Measurements from ENCODE around the gene KCNT2. TPM values are rescaled to one million over a fixed set of nuclear protein-coding genes. Genes with fewer than 3 reads are reported as not detected.

Gene KCNT2
- total and polyA plus RNA-seq, 4 experiments from 2014 or later, result not detected

GRCh38 chr1:196558411-196558810 is 49.8 kb downstream of the KCNT2 start:
- Histone ChIP-seq H3K27ac (ENCODE audit: low read depth, low read length) (no peak overlapping the region), H3K27me3 (ENCODE audit: insufficient read depth, low read length) (no peaks in the 10 kb centered on the region), H3K4me3 (ENCODE audit: low read length in 2 of 2) (no peak overlapping the region), H3K36me3 (ENCODE audit: insufficient read depth, low read length) (no peaks in the 10 kb centered on the region), H3K4me1 (ENCODE audit: insufficient read depth, low read length) (no peaks in the 10 kb centered on the region), H3K9me3 (ENCODE audit: control insufficient read depth in 1 of 2, low read length in 2 of 2) (no peaks in the 10 kb centered on the region)
- H3K36me3 Mint-ChIP-seq, result no peaks in the 10 kb centered on the region
- ChIA-PET POLR2A (ENCODE audit: partially characterized antibody) (no interaction called here), CTCF (ENCODE audit: partially characterized antibody) (no interaction called here)
- no peak overlapping the region for H3K27ac Mint-ChIP-seq
- no peaks in the 10 kb centered on the region for H3K4me1 Mint-ChIP-seq
- H3K4me3 Mint-ChIP-seq, result peak overlapping the region in 5 of 8 donors; percentile 11 to 62 (median 24)
- H3K27me3 Mint-ChIP-seq, result no peaks in the 10 kb centered on the region
- intact Hi-C loops (cut with micrococcal nuclease), result no loop called here
- no peak for DNase-seq
- peaks cover 0 to 14% (median 5%) of the 10 kb centered on the region in 8 donors for H3K9me3 Mint-ChIP-seq

GRCh38 chr1:196557797-196558196 is 50.4 kb downstream of the KCNT2 start:
- CTCF ChIA-PET (ENCODE audit: partially characterized antibody), result no interaction called here
- Histone ChIP-seq H3K27me3 (ENCODE audit: insufficient read depth, low read length) (no peaks in the 10 kb centered on the region), H3K4me3 (ENCODE audit: low read length in 2 of 2) (no peak overlapping the region), H3K4me1 (ENCODE audit: insufficient read depth, low read length) (no peaks in the 10 kb centered on the region), H3K27ac (ENCODE audit: low read depth, low read length) (no peak overlapping the region), H3K36me3 (ENCODE audit: insufficient read depth, low read length) (no peaks in the 10 kb centered on the region), H3K9me3 (ENCODE audit: control insufficient read depth in 1 of 2, low read length in 2 of 2) (no peaks in the 10 kb centered on the region)
- H3K36me3 Mint-ChIP-seq, result no peaks in the 10 kb centered on the region
- POLR2A ChIA-PET (ENCODE audit: partially characterized antibody), result no interaction called here
- intact Hi-C loops (cut with micrococcal nuclease), result no loop called here
- peaks cover 0 to 12% (median 6%) of the 10 kb centered on the region in 8 donors for H3K9me3 Mint-ChIP-seq
- DNase-seq, result no peak
- no peak overlapping the region for H3K4me3 Mint-ChIP-seq
- H3K27ac Mint-ChIP-seq, result no peak overlapping the region
- no peaks in the 10 kb centered on the region for H3K27me3 Mint-ChIP-seq
- H3K4me1 Mint-ChIP-seq, result no peaks in the 10 kb centered on the region

- POLR2A ChIA-PET (ENCODE audit: partially characterized antibody), result no interaction called here
- no peak for DNase-seq
- Mint-ChIP-seq H3K9me3 (peaks cover 0 to 4% (median under 1%) of the 10 kb centered on the region in 8 donors), H3K4me1 (no peaks in the 10 kb centered on the region), H3K27ac (no peak overlapping the region), H3K27me3 (peaks cover 0 to 1% of the 10 kb centered on the region in 2 donors), H3K4me3 (no peak overlapping the region), H3K36me3 (no peaks in the 10 kb centered on the region)
- intact Hi-C loops (cut with micrococcal nuclease), result no loop called here
- Histone ChIP-seq H3K36me3 (ENCODE audit: insufficient read depth, low read length) (no peaks in the 10 kb centered on the region), H3K4me3 (ENCODE audit: low read length in 2 of 2) (no peak overlapping the region), H3K9me3 (ENCODE audit: control insufficient read depth in 1 of 2, low read length in 2 of 2) (no peaks in the 10 kb centered on the region), H3K4me1 (ENCODE audit: insufficient read depth, low read length) (no peaks in the 10 kb centered on the region), H3K27ac (ENCODE audit: low read depth, low read length) (no peak overlapping the region), H3K27me3 (ENCODE audit: insufficient read depth, low read length) (no peaks in the 10 kb centered on the region)
- CTCF ChIA-PET (ENCODE audit: partially characterized antibody), result no interaction called here
These were observed 57.5 kb downstream of the KCNT2 start for GRCh38 chr1:196550731-196551130.

DNA sequence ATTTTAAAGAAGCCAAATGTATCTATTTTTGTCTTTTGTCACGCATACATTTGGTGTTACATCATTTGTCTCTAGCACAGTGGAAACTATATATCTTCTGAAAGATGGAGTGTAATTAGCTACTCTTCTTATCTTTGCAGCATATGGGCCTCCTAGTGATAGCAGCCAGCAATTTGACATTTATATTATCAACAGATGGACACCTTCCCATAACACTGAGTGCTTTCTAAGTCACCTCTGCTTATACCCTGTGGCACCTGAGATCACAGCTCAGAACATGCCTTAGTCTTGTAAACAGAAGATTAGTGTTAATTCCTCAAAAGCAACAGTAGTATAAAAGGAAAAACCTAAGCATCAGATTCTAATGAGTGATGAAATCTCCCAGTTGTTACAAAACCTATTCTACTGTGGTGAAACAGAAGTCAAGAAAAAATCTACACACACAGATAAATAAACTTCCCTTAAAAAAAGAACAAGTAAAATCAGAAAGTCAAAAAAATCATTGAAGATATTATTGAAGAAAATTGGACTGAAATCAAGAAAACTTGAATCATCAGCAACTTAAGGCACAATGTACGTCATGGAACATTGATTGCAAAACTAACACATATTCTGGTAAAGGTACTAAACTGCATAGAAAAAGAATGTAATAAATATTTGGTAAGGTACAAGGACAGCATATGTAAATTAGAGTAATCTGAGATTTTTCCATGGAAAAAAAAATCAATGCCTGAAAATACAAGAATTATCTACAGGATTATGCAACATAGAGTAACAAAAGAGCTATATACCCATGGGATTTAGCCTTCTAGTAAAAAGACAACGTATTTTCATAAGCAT is 61.7 kb downstream of the KCNT2 start:
- H3K27ac ChIP-seq (ENCODE audit: low read depth, low read length), result no peak overlapping the region
- ChIA-PET CTCF (ENCODE audit: partially characterized antibody) (no interaction called here), POLR2A (ENCODE audit: partially characterized antibody) (no interaction called here)
- no peaks in the 10 kb centered on the region for H3K36me3 ChIP-seq (ENCODE audit: insufficient read depth, low read length)
- DNase-seq, result no peak
- Mint-ChIP-seq H3K9me3 (no peaks in the 10 kb centered on the region), H3K4me3 (no peak overlapping the region), H3K27ac (no peak overlapping the region), H3K36me3 (no peaks in the 10 kb centered on the region), H3K27me3 (no peaks in the 10 kb centered on the region), H3K4me1 (no peaks in the 10 kb centered on the region)
- intact Hi-C loops (cut with micrococcal nuclease), result no loop called here
- no peaks in the 10 kb centered on the region for H3K27me3 ChIP-seq (ENCODE audit: insufficient read depth, low read length)
- H3K9me3 ChIP-seq (ENCODE audit: control insufficient read depth in 1 of 2, low read length in 2 of 2), result no peaks in the 10 kb centered on the region
- H3K4me1 ChIP-seq (ENCODE audit: insufficient read depth, low read length), result no peaks in the 10 kb centered on the region
- no peak overlapping the region for H3K4me3 ChIP-seq (ENCODE audit: low read length in 2 of 2)

DNA sequence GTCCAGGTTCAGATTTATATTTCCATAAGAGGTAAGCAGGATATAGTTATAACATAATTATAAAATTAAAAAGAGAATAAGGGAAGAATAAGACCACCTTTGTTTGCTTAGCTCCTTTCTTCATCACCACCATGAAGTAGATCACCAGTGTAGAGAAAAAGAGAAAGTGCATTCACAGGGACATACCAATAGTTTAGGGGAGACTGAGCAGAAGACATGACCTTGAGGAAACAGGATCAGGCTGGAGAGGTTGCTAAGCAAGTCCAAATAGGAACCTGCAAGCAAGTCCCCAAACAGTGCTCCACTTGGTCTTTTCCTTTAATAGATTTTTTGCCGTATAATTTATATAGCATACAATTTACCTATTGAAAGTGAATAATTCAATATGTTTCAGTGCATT is 63.0 kb downstream of the KCNT2 start:
- Mint-ChIP-seq H3K27ac (no peak overlapping the region), H3K9me3 (no peaks in the 10 kb centered on the region), H3K27me3 (no peaks in the 10 kb centered on the region), H3K36me3 (no peaks in the 10 kb centered on the region), H3K4me1 (no peaks in the 10 kb centered on the region), H3K4me3 (no peak overlapping the region)
- ChIA-PET POLR2A (ENCODE audit: partially characterized antibody) (no interaction called here), CTCF (ENCODE audit: partially characterized antibody) (no interaction called here)
- Histone ChIP-seq H3K27me3 (ENCODE audit: insufficient read depth, low read length) (no peaks in the 10 kb centered on the region), H3K9me3 (ENCODE audit: control insufficient read depth in 1 of 2, low read length in 2 of 2) (no peaks in the 10 kb centered on the region), H3K27ac (ENCODE audit: low read depth, low read length) (no peak overlapping the region), H3K36me3 (ENCODE audit: insufficient read depth, low read length) (no peaks in the 10 kb centered on the region), H3K4me1 (ENCODE audit: insufficient read depth, low read length) (no peaks in the 10 kb centered on the region), H3K4me3 (ENCODE audit: low read length in 2 of 2) (no peak overlapping the region)
- intact Hi-C loops (cut with micrococcal nuclease), result no loop called here
- no peak for DNase-seq

DNA sequence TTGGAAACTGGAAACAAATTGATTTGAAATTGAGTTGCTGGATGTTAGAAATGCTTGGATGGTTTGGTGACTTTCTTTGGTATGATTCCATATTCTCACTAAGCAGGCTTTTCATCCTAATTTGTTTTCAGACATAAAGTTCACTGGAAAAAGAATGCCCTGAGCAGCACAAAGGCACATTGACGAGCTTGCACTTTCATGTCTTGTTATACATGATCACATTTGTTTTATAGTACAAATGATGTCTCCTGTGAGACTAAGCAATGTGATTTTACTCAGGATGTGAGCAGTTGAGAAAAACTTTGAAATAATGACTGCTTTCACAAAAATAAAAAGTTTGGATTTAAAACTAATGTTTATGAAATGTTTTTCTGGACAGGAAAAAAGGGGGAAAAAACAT is 63.6 kb downstream of the KCNT2 start:
- H3K36me3 ChIP-seq (ENCODE audit: insufficient read depth, low read length), result no peaks in the 10 kb centered on the region
- H3K4me3 ChIP-seq (ENCODE audit: low read length in 2 of 2), result no peak overlapping the region
- H3K36me3 Mint-ChIP-seq, result no peaks in the 10 kb centered on the region
- no peaks in the 10 kb centered on the region for H3K27me3 ChIP-seq (ENCODE audit: insufficient read depth, low read length)
- intact Hi-C loops (cut with micrococcal nuclease), result no loop called here
- no peak overlapping the region for H3K27ac Mint-ChIP-seq
- no peak overlapping the region for H3K27ac ChIP-seq (ENCODE audit: low read depth, low read length)
- no peaks in the 10 kb centered on the region for H3K4me1 Mint-ChIP-seq
- no peak for DNase-seq
- ChIA-PET POLR2A (ENCODE audit: partially characterized antibody) (no interaction called here), CTCF (ENCODE audit: partially characterized antibody) (no interaction called here)
- H3K27me3 Mint-ChIP-seq, result no peaks in the 10 kb centered on the region
- no peaks in the 10 kb centered on the region for H3K9me3 Mint-ChIP-seq
- H3K4me3 Mint-ChIP-seq, result no peak overlapping the region
- no peaks in the 10 kb centered on the region for H3K9me3 ChIP-seq (ENCODE audit: control insufficient read depth in 1 of 2, low read length in 2 of 2)
- no peaks in the 10 kb centered on the region for H3K4me1 ChIP-seq (ENCODE audit: insufficient read depth, low read length)

GRCh38 chr1:196543833-196544232 is 64.4 kb downstream of the KCNT2 start:
- no peaks in the 10 kb centered on the region for H3K9me3 ChIP-seq (ENCODE audit: control insufficient read depth in 1 of 2, low read length in 2 of 2)

More at GRCh38 chr1:196543833-196544232, 64.4 kb downstream of the KCNT2 start:
- Mint-ChIP-seq H3K27me3 (no peaks in the 10 kb centered on the region), H3K4me3 (no peak overlapping the region), H3K9me3 (peaks cover 0 to 1% (median 0%) of the 10 kb centered on the region in 8 donors), H3K27ac (no peak overlapping the region), H3K36me3 (no peaks in the 10 kb centered on the region), H3K4me1 (no peaks in the 10 kb centered on the region)
- no peaks in the 10 kb centered on the region for H3K27me3 ChIP-seq (ENCODE audit: insufficient read depth, low read length)
- H3K36me3 ChIP-seq (ENCODE audit: insufficient read depth, low read length), result no peaks in the 10 kb centered on the region
- no peak for DNase-seq
- no peak overlapping the region for H3K4me3 ChIP-seq (ENCODE audit: low read length in 2 of 2)
- intact Hi-C loops (cut with micrococcal nuclease), result no loop called here
- H3K27ac ChIP-seq (ENCODE audit: low read depth, low read length), result no peak overlapping the region
- no peaks in the 10 kb centered on the region for H3K4me1 ChIP-seq (ENCODE audit: insufficient read depth, low read length)
- POLR2A ChIA-PET (ENCODE audit: partially characterized antibody), result no interaction called here
- CTCF ChIA-PET (ENCODE audit: partially characterized antibody), result no interaction called here

Measured in CD4-positive, alpha-beta memory T cell (primary cell).